ENCODE measurements around the gene WDFY1. TPM values are rescaled to one million over a fixed set of nuclear protein-coding genes. Genes with fewer than 3 reads are reported as not detected.

Gene WDFY1
- total RNA-seq, 1 experiment from 2014 or later = 44.7 TPM

GRCh38 chr2:223971731-223972130 lies 26.6 kb upstream of the WDFY1 start:
- TF ChIP-seq CBX3 (IDR thresholded peaks at IDR 0.05; ENCODE audit: low read depth) (no peak), FOSL1 (IDR thresholded peaks at IDR 0.05; ENCODE audit: low read depth) (no peak), RAD21 (IDR thresholded peaks at IDR 0.05; ENCODE audit: low read depth) (no peak), EZH2 (IDR thresholded peaks at IDR 0.05) (no peak), ZNF274 (IDR thresholded peaks at IDR 0.05; ENCODE audit: low read depth, low read length) (no peak), POLR2A (IDR thresholded peaks at IDR 0.05; ENCODE audit: borderline replicate concordance, extremely low read depth, insufficient read depth, insufficient read length) (no peak), JUND (IDR thresholded peaks at IDR 0.05) (no peak), EGR1 (IDR thresholded peaks at IDR 0.05; ENCODE audit: low read depth) (no peak), ELF1 (IDR thresholded peaks at IDR 0.05; ENCODE audit: borderline replicate concordance, low read depth) (no peak), SRF (IDR thresholded peaks at IDR 0.05; ENCODE audit: low read depth) (no peak), ZFX (IDR thresholded peaks at IDR 0.05) (no peak), ZBTB33 (IDR thresholded peaks at IDR 0.05; ENCODE audit: extremely low read depth, insufficient replicate concordance, low read length) (no peak)
- ChIA-PET RAD21 (ENCODE audit: low non-redundant PET in 1 of 2, low total read pairs in 2 of 2, uncharacterized antibody in 2 of 2, unreplicated experiment in 2 of 2) (interaction anchor here in 1 of 2 experiments (2.7 kb wide), 1 partner anchor 312 kb away, joined by 31 read pairs; no protein-coding TSS in a partner anchor), POLR2A (interaction anchor here (1.3 kb wide), 1 partner anchor 67 kb away, joined by 3 read pairs; the partner anchor contains the start of gene SERPINE2), CTCF (interaction anchor here (1.2 to 6.2 kb wide), 8 partner anchors 22 to 398 kb away, joined by 3 to 170 read pairs (median 20); no protein-coding TSS in a partner anchor)
- intact Hi-C loops (cut with micrococcal nuclease) = loop anchor here (2.0 to 10.0 kb wide), 4 partner anchors 385 to 1033 kb away; no protein-coding TSS in a partner anchor
- H3K27ac ChIP-seq (ENCODE audit: low read depth, low read length) = no peak overlapping the region
- no peak for DNase-seq (ENCODE audit: low read depth, low spot score)
- H4K20me1 ChIP-seq (ENCODE audit: insufficient read depth) = peaks cover 3% of the 10 kb centered on the region; the same call in 1 of the 2 replicates
- H3K9me2 ChIP-seq (ENCODE audit: insufficient read depth) = no peaks in the 10 kb centered on the region
- no peaks in the 10 kb centered on the region for H3K79me2 ChIP-seq (ENCODE audit: insufficient read depth, low read length)
- H2AFZ ChIP-seq (ENCODE audit: low read depth, low read length, poor library complexity, severe bottlenecking) = no peak overlapping the region
- no peak for ATAC-seq
- no peak overlapping the region for H3K4me3 ChIP-seq (replicated peaks in 1 of 2; ENCODE audit: low read depth in 1 of 2, low read length in 2 of 2)
- no peak overlapping the region for H3K9ac ChIP-seq (ENCODE audit: low read length)
- BruUV-seq (replicated peaks) = no TSS peak
- H3K4me2 ChIP-seq (ENCODE audit: low read length) = no peak overlapping the region
- peaks cover 3% of the 10 kb centered on the region in 2 experiments; a peak in 3 of 4 replicates for H3K36me3 ChIP-seq (ENCODE audit: control insufficient read depth in 1 of 2, insufficient read depth in 2 of 2, low read length in 2 of 2)
- H3K4me1 ChIP-seq (ENCODE audit: control insufficient read depth in 1 of 2, insufficient read depth in 2 of 2, low read length in 2 of 2) = no peaks in the 10 kb centered on the region
- no peaks in the 10 kb centered on the region for H3K9me3 ChIP-seq (ENCODE audit: control insufficient read depth in 1 of 2, insufficient read depth in 1 of 2, low read depth in 1 of 2, low read length in 2 of 2)
- no peaks in the 10 kb centered on the region for H3K27me3 ChIP-seq (ENCODE audit: insufficient read depth, low read length)

All from HCT116 (cell line).